HG03097 (cell line): ENCODE measurements around the gene DTNBP1.

Source experiments
- ATAC-seq: cut with Tn5 transposase; IDR thresholded peaks from one replicate; pipeline ENCODE4 v1.9.1; 2021; ENCODE audit not compliant: unreplicated experiment, low FRiP score

Gene DTNBP1

GRCh38 chr6:15626878-15627674 lies 35.8 kb downstream of the DTNBP1 start:
- no peak for ATAC-seq

GRCh38 chr6:15626160-15626559 lies 36.7 kb downstream of the DTNBP1 start:
- ATAC-seq: no peak

GRCh38 chr6:15623276-15624116 lies 39.3 kb downstream of the DTNBP1 start:
- no peak for ATAC-seq

- no peak for ATAC-seq
Measured at GRCh38 chr6:15622045-15622740, 40.6 kb downstream of the DTNBP1 start.

GRCh38 chr6:15621203-15622044 lies 41.4 kb downstream of the DTNBP1 start:
- peak; percentile 63 for ATAC-seq

- no peak for ATAC-seq
Measured at GRCh38 chr6:15620611-15621010, 42.2 kb downstream of the DTNBP1 start.

GRCh38 chr6:15619330-15619729 lies 43.5 kb downstream of the DTNBP1 start:
- no peak for ATAC-seq

GRCh38 chr6:15618685-15619084 lies 44.1 kb downstream of the DTNBP1 start:
- ATAC-seq: no peak

GRCh38 chr6:15616261-15616660 lies 46.6 kb downstream of the DTNBP1 start:
- ATAC-seq: no peak

GRCh38 chr6:15615802-15616201 lies 47.0 kb downstream of the DTNBP1 start:
- no peak for ATAC-seq

- no peak for ATAC-seq
Measured at GRCh38 chr6:15614277-15614676, 48.6 kb downstream of the DTNBP1 start.

- ATAC-seq: no peak
Measured at GRCh38 chr6:15608396-15608795, 54.4 kb downstream of the DTNBP1 start.

- ATAC-seq: no peak
Measured at GRCh38 chr6:15607603-15608002, 55.2 kb downstream of the DTNBP1 start.

- ATAC-seq: no peak
Measured at GRCh38 chr6:15606347-15606746, 56.5 kb downstream of the DTNBP1 start.

- no peak for ATAC-seq
Measured at GRCh38 chr6:15604843-15605242, 58.0 kb downstream of the DTNBP1 start.

GRCh38 chr6:15602154-15602553 lies 60.7 kb downstream of the DTNBP1 start:
- ATAC-seq: no peak

- ATAC-seq: no peak
Measured at GRCh38 chr6:15598273-15598798, 64.5 kb downstream of the DTNBP1 start.

GRCh38 chr6:15596186-15596896 lies 66.5 kb downstream of the DTNBP1 start:
- ATAC-seq: no peak

- ATAC-seq: no peak
Measured at GRCh38 chr6:15595461-15596173, 67.2 kb downstream of the DTNBP1 start.
